NOMO-1 (cell line): ENCODE results near the gene GLRX3.
"Not testable (repeated sequence)": the region's sequence is repeated elsewhere in the genome, so short reads cannot be mapped to it uniquely, and the experiment has no call there.

ENCODE experiments used
- DNase-seq, 2 experiments: peaks; one replicate each; lab custom pipeline; 2025; ENCODE audit not compliant: unreplicated experiment in 2 of 2; lab: John Stamatoyannopoulos, UW

GLRX3 gene

GRCh38 chr10:130188195-130189175 lies 52.3 kb downstream of the GLRX3 start:
- DNase-seq, result no peak

GRCh38 chr10:130189608-130190054 lies 53.4 kb downstream of the GLRX3 start:
- no peak for DNase-seq

- DNase-seq, result peak; percentile 21
Measured at GRCh38 chr10:130190055-130190736, 54.0 kb downstream of the GLRX3 start.

GRCh38 chr10:130190737-130191115 lies 54.5 kb downstream of the GLRX3 start:
- DNase-seq, result no peak

- DNase-seq, result no peak
Measured at GRCh38 chr10:130191380-130191779, 55.2 kb downstream of the GLRX3 start.

GRCh38 chr10:130192276-130192848 lies 56.2 kb downstream of the GLRX3 start:
- no peak for DNase-seq

- DNase-seq, result no peak
Measured at GRCh38 chr10:130193033-130193432, 56.8 kb downstream of the GLRX3 start.

GRCh38 chr10:130193493-130194193 lies 57.5 kb downstream of the GLRX3 start:
- DNase-seq, result no peak

GRCh38 chr10:130194194-130194990 lies 58.2 kb downstream of the GLRX3 start:
- no peak for DNase-seq

- DNase-seq, result no peak
Measured at GRCh38 chr10:130194991-130195645, 58.9 kb downstream of the GLRX3 start.

- no peak for DNase-seq
Measured at GRCh38 chr10:130195746-130196294, 59.6 kb downstream of the GLRX3 start.

GRCh38 chr10:130196511-130197487 lies 60.6 kb downstream of the GLRX3 start:
- no peak for DNase-seq

- DNase-seq, result no peak
Measured at GRCh38 chr10:130198651-130199050, 62.5 kb downstream of the GLRX3 start.

- no peak for DNase-seq
Measured at GRCh38 chr10:130200179-130201042, 64.2 kb downstream of the GLRX3 start.

GRCh38 chr10:130201043-130201380 lies 64.8 kb downstream of the GLRX3 start:
- DNase-seq, result no peak

GRCh38 chr10:130202150-130202549 lies 66.0 kb downstream of the GLRX3 start:
- DNase-seq, result not testable (repeated sequence)

- DNase-seq, result no peak
Measured at GRCh38 chr10:130202984-130203621, 66.9 kb downstream of the GLRX3 start.
